HCT116 (cell line): ENCODE measurements around the gene BMPER. TPM values are rescaled to one million over a fixed set of nuclear protein-coding genes. Genes with fewer than 3 reads are reported as not detected.

Source experiments
- ATAC-seq: fragments of 200-7000 bp; cut with Tn5 transposase; 2 replicates; pipeline ENCODE4 v1.9.1; 2020; ENCODE audit warnings: mild to moderate bottlenecking, moderate library complexity
- BruUV-seq: library from RNA; stranded (reverse); fragments of 400-500 nt; replicated peaks from 2 replicates; lab custom pipeline; 2021; lab: Mats Ljungman, UMichigan
- CTCF ChIA-PET: fragments of 300-600 bp; sonication (Branson Sonifier 250); formaldehyde crosslinking; loops from one replicate; lab custom pipeline; 2021; ENCODE audit warnings: antibody characterized with exemption; lab: Charles Lee
- POLR2A ChIA-PET: fragments of 300-600, 350-600 bp; sonication (Branson Sonifier 250); formaldehyde crosslinking; loops from one replicate; lab custom pipeline; 2021; ENCODE audit warnings: antibody characterized with exemption; lab: Charles Lee
- RAD21 ChIA-PET, 2 experiments: fragments of 300-600 bp; sonication (Branson Sonifier 250); formaldehyde crosslinking; loops; one replicate each; lab custom pipeline; 2023; ENCODE audit warnings: low total read pairs in 2 of 2; ENCODE audit not compliant: uncharacterized antibody in 2 of 2, unreplicated experiment in 2 of 2, low non-redundant PET in 1 of 2; lab: Charles Lee
- DNase-seq: peaks from one replicate; pipeline ENCODE4 v3.0.0-alpha.2; 2010; ENCODE audit warnings: low read depth, low spot score
- H2AFZ ChIP-seq: fragments of 200-600 bp; shearing (Covaris generic), sonication (generic); 2 replicates; pipeline ENCODE4 v1.6.1; 2017; ENCODE audit warnings: low read depth, mixed run types, mixed read lengths, antibody characterized with exemption, low read length; ENCODE audit not compliant: poor library complexity, severe bottlenecking
- H3K27ac ChIP-seq: 2 replicates; pipeline ENCODE4 v1.5.1; 2012; ENCODE audit warnings: low read depth, low read length
- H3K27me3 ChIP-seq: fragments of 200-600 bp; sonication (generic); 2 replicates; pipeline ENCODE4 v1.6.1; 2016; ENCODE audit warnings: mixed run types, low read length, mixed read lengths; ENCODE audit not compliant: insufficient read depth
- H3K36me3 ChIP-seq, 2 experiments: fragments of 200-500 bp in 1 of 2; fragments of 200-600 bp in 1 of 2; sonication (Bioruptor generic) in 1 of 2; sonication (generic) in 1 of 2; 2 replicates each; pipeline versions ENCODE4 v1.5.1 to v1.6.1; 2014 to 2016; ENCODE audit warnings: low read length in 2 of 2, inconsistent platforms in 1 of 2, mixed read lengths in 1 of 2, mixed run types in 1 of 2; ENCODE audit not compliant: insufficient read depth in 2 of 2, control insufficient read depth in 1 of 2
- H3K4me1 ChIP-seq, 2 experiments: fragments of 200-600 bp in 1 of 2; sonication (generic) in 1 of 2; 2 replicates each; pipeline versions ENCODE4 v1.5.1 to v1.6.1; 2012 to 2017; ENCODE audit warnings: low read length in 2 of 2, inconsistent platforms in 1 of 2, mild to moderate bottlenecking in 1 of 2, mixed read lengths in 1 of 2, mixed run types in 1 of 2, moderate library complexity in 1 of 2; ENCODE audit not compliant: insufficient read depth in 2 of 2, control insufficient read depth in 1 of 2
- H3K4me2 ChIP-seq: fragments of 200-600 bp; sonication (generic); 2 replicates; pipeline ENCODE4 v1.6.1; 2017; ENCODE audit warnings: mixed run types, low read length, mixed read lengths
- H3K4me3 ChIP-seq, 2 experiments: fragments of 200-600 bp in 1 of 2; sonication (generic) in 1 of 2; replicated peaks in 1 of 2; 2 replicates each; pipeline ENCODE4 v1.5.1; 2011 to 2016; ENCODE audit warnings: low read length in 2 of 2, control low read depth in 1 of 2, low read depth in 1 of 2, mild to moderate bottlenecking in 1 of 2, mixed read lengths in 1 of 2, mixed run types in 1 of 2
- H3K79me2 ChIP-seq: fragments of 200-600 bp; sonication (generic); 2 replicates; pipeline ENCODE4 v1.6.1; 2017; ENCODE audit warnings: mild to moderate bottlenecking, mixed run types, low read length, moderate library complexity, mixed read lengths; ENCODE audit not compliant: insufficient read depth
- H3K9ac ChIP-seq: fragments of 200-600 bp; sonication (generic); 2 replicates; pipeline ENCODE4 v1.6.1; 2016; ENCODE audit warnings: low read length, mixed read lengths
- H3K9me2 ChIP-seq: fragments of 200-600 bp; sonication (generic), shearing (Covaris generic); 2 replicates; pipeline ENCODE4 v1.6.1; 2017; ENCODE audit warnings: mixed run types, mild to moderate bottlenecking, moderate library complexity; ENCODE audit not compliant: insufficient read depth
- H3K9me3 ChIP-seq, 2 experiments: fragments of 200-500 bp in 1 of 2; fragments of 200-600 bp in 1 of 2; sonication (Bioruptor generic) in 1 of 2; sonication (generic) in 1 of 2; 2 replicates each; pipeline ENCODE4 v1.6.1; 2014 to 2017; ENCODE audit warnings: low read length in 2 of 2, mixed read lengths in 2 of 2, inconsistent platforms in 1 of 2, low read depth in 1 of 2, mild to moderate bottlenecking in 1 of 2, mixed run types in 1 of 2, moderate library complexity in 1 of 2; ENCODE audit not compliant: control insufficient read depth in 1 of 2, insufficient read depth in 1 of 2
- H4K20me1 ChIP-seq: fragments of 200-600 bp; sonication (generic), shearing (Covaris generic); 2 replicates; pipeline ENCODE4 v1.6.1; 2017; ENCODE audit warnings: mixed run types, mild to moderate bottlenecking, moderate library complexity; ENCODE audit not compliant: insufficient read depth
- CBX3 ChIP-seq: IDR thresholded peaks from 2 replicates; pipeline ENCODE4 v1.6.1; 2012; ENCODE audit warnings: low read depth
- EGR1 ChIP-seq: IDR thresholded peaks from 2 replicates; pipeline ENCODE4 v1.6.1; 2012; ENCODE audit warnings: low read depth
- ELF1 ChIP-seq: IDR thresholded peaks from 2 replicates; pipeline ENCODE4 v1.6.1; 2012; ENCODE audit warnings: low read depth, borderline replicate concordance
- FOSL1 ChIP-seq: IDR thresholded peaks from 2 replicates; pipeline ENCODE4 v1.6.1; 2012; ENCODE audit warnings: low read depth
- MAX ChIP-seq: IDR thresholded peaks from 2 replicates; pipeline ENCODE4 v1.6.1; 2012
- POLR2A ChIP-seq: IDR thresholded peaks from 2 replicates; pipeline ENCODE4 v1.7.0; 2011; ENCODE audit warnings: borderline replicate concordance; ENCODE audit not compliant: insufficient read depth, insufficient read length; ENCODE audit errors: extremely low read depth
- RAD21 ChIP-seq: IDR thresholded peaks from 2 replicates; pipeline ENCODE4 v1.6.1; 2012; ENCODE audit warnings: low read depth, mild to moderate bottlenecking
- REST ChIP-seq: IDR thresholded peaks from 2 replicates; pipeline ENCODE4 v1.6.1; 2012; ENCODE audit warnings: low read depth
- SIN3A ChIP-seq: IDR thresholded peaks from 2 replicates; pipeline ENCODE4 v1.6.1; 2012; ENCODE audit warnings: low read depth
- SP1 ChIP-seq: IDR thresholded peaks from 2 replicates; pipeline ENCODE4 v1.6.1; 2012; ENCODE audit warnings: low read depth
- SRF ChIP-seq: IDR thresholded peaks from 2 replicates; pipeline ENCODE4 v1.6.1; 2012; ENCODE audit warnings: low read depth
- TCF7L2 ChIP-seq: IDR thresholded peaks from 2 replicates; pipeline ENCODE4 v1.7.0; 2011; ENCODE audit warnings: borderline replicate concordance, inconsistent platforms; ENCODE audit not compliant: insufficient read depth, insufficient read length; ENCODE audit errors: extremely low read depth
- ZFX ChIP-seq: fragments of 450-650 bp; IDR thresholded peaks from 2 replicates; pipeline ENCODE4 v1.6.1; 2017
- intact Hi-C: fragments of 100-400 bp; cut with micrococcal nuclease; formaldehyde crosslinking; loops from 2 replicates; pipeline ENCODE4 v1.10.0; 2022
- total RNA-seq: library from RNA; stranded (reverse); gene quantifications from one replicate; pipeline ENCODE4 v1.2.1, GENCODE V29; 2021; ENCODE audit not compliant: unreplicated experiment
- TF ChIP-seq, protein P1 (sequence below), 3 experiments: fragments of 200-600 bp in 1 of 3; sonication (generic) in 1 of 3; IDR thresholded peaks in 2 of 3; conservative IDR thresholded peaks in 1 of 3; 2 replicates each; pipeline ENCODE4 v1.5.1; 2012 to 2017; ENCODE audit warnings: low read depth in 2 of 3, low read length in 2 of 3, antibody characterized with exemption in 1 of 3, borderline replicate concordance in 1 of 3, control low read depth in 1 of 3, mild to moderate bottlenecking in 1 of 3, mixed read lengths in 1 of 3, mixed run types in 1 of 3, moderate library complexity in 1 of 3; ENCODE audit not compliant: insufficient read depth in 1 of 3

BMPER gene
- total RNA-seq, 1 experiment from 2014 or later = not detected

- no TSS peak for BruUV-seq
- H3K9ac ChIP-seq = no peak overlapping the region
- ChIA-PET POLR2A (no interaction called here), CTCF (interaction anchor here (4.6 kb wide), 1 partner anchor 25 kb away, joined by 36 read pairs; no protein-coding TSS in a partner anchor), RAD21 (no interaction called here)
- no peak overlapping the region for H3K4me3 ChIP-seq
- H2AFZ ChIP-seq = no peak overlapping the region
- peaks cover 0 to 7% of the 10 kb centered on the region in 2 experiments; a peak in 1 of 4 replicates for H3K4me1 ChIP-seq
- DNase-seq (no peak), ATAC-seq (no peak)
- H3K9me3 ChIP-seq = no peaks in the 10 kb centered on the region
- no peaks in the 10 kb centered on the region for H3K9me2 ChIP-seq
- H3K79me2 ChIP-seq = no peaks in the 10 kb centered on the region
- H3K27ac ChIP-seq = no peak overlapping the region
- no peak overlapping the region for H3K4me2 ChIP-seq
- intact Hi-C loops = no loop called here
- H3K36me3 ChIP-seq = no peaks in the 10 kb centered on the region
- no peaks in the 10 kb centered on the region for H4K20me1 ChIP-seq
- peaks cover 28% of the 10 kb centered on the region for H3K27me3 ChIP-seq
- no peak for TF ChIP-seq ELF1
- no peak for TF ChIP-seq REST
- TF ChIP-seq FOSL1 = no peak
- TF ChIP-seq SP1 = no peak
- TF ChIP-seq CBX3 = no peak
- TF ChIP-seq MAX = no peak
- no peak for TF ChIP-seq RAD21
- no peak for TF ChIP-seq EGR1
- TF ChIP-seq SRF = no peak
- TF ChIP-seq ZFX = no peak
- TF ChIP-seq, protein P1, sequence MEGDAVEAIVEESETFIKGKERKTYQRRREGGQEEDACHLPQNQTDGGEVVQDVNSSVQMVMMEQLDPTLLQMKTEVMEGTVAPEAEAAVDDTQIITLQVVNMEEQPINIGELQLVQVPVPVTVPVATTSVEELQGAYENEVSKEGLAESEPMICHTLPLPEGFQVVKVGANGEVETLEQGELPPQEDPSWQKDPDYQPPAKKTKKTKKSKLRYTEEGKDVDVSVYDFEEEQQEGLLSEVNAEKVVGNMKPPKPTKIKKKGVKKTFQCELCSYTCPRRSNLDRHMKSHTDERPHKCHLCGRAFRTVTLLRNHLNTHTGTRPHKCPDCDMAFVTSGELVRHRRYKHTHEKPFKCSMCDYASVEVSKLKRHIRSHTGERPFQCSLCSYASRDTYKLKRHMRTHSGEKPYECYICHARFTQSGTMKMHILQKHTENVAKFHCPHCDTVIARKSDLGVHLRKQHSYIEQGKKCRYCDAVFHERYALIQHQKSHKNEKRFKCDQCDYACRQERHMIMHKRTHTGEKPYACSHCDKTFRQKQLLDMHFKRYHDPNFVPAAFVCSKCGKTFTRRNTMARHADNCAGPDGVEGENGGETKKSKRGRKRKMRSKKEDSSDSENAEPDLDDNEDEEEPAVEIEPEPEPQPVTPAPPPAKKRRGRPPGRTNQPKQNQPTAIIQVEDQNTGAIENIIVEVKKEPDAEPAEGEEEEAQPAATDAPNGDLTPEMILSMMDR (IDR thresholded peaks at IDR 0.05 in 2 of 3, conservative IDR thresholded peaks at IDR 0.05 in 1 of 3; ENCODE audit: borderline replicate concordance in 1 of 3, insufficient read depth in 1 of 3, low read depth in 2 of 3, low read length in 2 of 3) = no peak
- no peak for TF ChIP-seq TCF7L2
- no peak for TF ChIP-seq POLR2A
- TF ChIP-seq SIN3A = no peak
Measured at GRCh38 chr7:33907625-33908024, 2.3 kb downstream of the BMPER start.
